GM10248 (cell line): Measurements from ENCODE around the gene SH3PXD2A.

Source experiments
- CTCF ChIA-PET: fragments of 300-600 bp; sonication (Branson Sonifier 250); formaldehyde crosslinking; extraction: SDS; loops from one replicate; lab custom pipeline; 2021; ENCODE audit warnings: antibody characterized with exemption; lab: Yijun Ruan, JAX
- POLR2A ChIA-PET: fragments of 350-650 bp; sonication (Branson Sonifier 250); formaldehyde crosslinking; extraction: SDS; loops from one replicate; lab custom pipeline; 2020; ENCODE audit warnings: antibody characterized with exemption; lab: Yijun Ruan, JAX
- DNase-seq: peaks from one replicate; pipeline ENCODE4 v3.0.0; 2012; ENCODE audit errors: extremely low spot score
- CTCF ChIP-seq: IDR thresholded peaks from 2 replicates; pipeline ENCODE4 v1.5.1; 2012; ENCODE audit warnings: mild to moderate bottlenecking, low read depth; ENCODE audit errors: extremely low read depth, missing control alignments, control extremely low read depth

SH3PXD2A gene

GRCh38 chr10:103752680-103753248, 102.6 kb downstream of the SH3PXD2A start:
- ChIA-PET POLR2A (no interaction called here), CTCF (interaction anchor here (0.8 to 7.2 kb wide), 7 partner anchors 11 to 142 kb away, joined by 3 to 29 read pairs (median 4); no protein-coding TSS in a partner anchor)
- peak; percentile 43 for TF ChIP-seq CTCF
- no peak for DNase-seq

DNA sequence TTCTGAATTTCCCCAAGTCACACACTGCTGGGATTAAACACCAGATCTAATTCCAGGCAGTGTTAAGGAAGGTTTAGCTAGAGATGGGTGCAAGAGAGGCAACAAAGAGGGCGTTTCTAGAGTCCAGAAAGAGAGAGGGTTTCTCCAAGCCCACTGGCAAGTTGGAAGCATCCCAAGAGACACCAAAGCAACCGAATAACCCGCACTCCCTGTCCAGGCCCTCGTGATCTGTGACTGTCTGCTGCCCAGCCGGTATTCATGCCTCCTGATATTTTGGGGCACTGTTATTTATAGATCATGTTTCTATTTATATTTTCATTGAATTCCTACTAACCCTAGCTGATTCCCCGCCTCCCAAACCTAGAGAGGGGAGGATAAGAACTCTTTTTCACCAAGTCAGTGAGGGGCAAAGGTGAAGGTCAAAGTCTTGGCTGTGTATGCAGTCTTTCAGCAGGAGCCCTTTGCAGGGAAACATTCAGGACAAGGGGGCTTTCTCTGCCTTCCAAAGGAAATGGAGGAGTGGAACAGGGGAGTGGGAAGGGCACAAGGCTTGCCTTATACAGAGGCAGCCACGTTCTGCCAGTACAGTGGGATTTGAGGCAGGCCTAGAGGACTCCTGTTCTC, 103.6 kb downstream of the SH3PXD2A start:
- POLR2A ChIA-PET = no interaction called here
- TF ChIP-seq CTCF = no peak
- no peak for DNase-seq
- CTCF ChIA-PET = interaction anchor here (0.6 to 7.2 kb wide), 9 partner anchors 10 to 107 kb away, joined by 3 to 29 read pairs (median 4); no protein-coding TSS in a partner anchor

DNA sequence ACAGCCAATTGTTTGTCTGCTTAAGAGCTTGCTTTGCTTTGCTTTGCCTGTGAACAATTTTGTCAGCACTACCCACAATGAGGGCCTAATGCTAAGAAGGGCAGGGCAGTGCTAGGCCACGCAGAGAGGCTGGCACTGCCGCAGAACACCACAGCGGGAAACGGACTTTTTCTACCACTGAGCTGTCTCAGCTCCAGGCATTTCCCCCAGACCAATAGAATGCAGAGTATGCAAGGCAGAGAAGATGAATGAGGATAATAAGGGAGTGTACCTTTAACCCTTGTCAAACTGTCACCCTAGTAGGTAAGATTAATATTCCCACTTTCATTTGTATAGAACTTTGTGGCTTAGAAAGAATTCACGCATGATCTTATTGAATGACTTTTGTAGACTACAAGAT, 104.5 kb downstream of the SH3PXD2A start:
- ChIA-PET CTCF (interaction anchor here (0.8 to 7.2 kb wide), 9 partner anchors 9 to 137 kb away, joined by 3 to 29 read pairs (median 4); no protein-coding TSS in a partner anchor), POLR2A (no interaction called here)
- no peak for TF ChIP-seq CTCF
- no peak for DNase-seq

- no peak for DNase-seq
- TF ChIP-seq CTCF = no peak
- CTCF ChIA-PET = interaction anchor here (1.1 to 2.7 kb wide), 6 partner anchors 10 to 51 kb away, joined by 3 to 8 read pairs (median 4); no protein-coding TSS in a partner anchor
- POLR2A ChIA-PET = no interaction called here
Measured at GRCh38 chr10:103749779-103750178, 105.6 kb downstream of the SH3PXD2A start.

DNA sequence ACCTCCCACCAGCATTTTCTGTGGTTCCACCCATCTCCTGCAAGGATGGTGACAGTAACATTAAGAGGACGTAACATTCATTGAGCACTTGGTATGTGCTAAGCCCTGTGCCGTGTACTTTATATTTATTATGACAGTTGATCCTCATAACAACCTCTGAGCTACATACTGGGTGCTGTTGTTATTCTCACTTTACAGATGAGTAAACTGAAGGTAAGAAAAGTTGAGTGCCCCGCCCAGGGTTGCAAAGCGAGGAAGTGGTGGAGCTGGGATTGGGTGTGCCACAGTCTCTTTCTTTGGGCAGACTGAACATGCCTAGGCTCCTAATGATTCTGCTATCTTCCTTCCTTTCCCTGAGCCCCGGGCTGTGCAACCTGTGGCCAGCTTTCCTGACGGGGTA, 107.4 kb downstream of the SH3PXD2A start:
- DNase-seq = no peak
- no peak for TF ChIP-seq CTCF
- ChIA-PET CTCF (interaction anchor here (1.2 kb wide), 1 partner anchor 101 kb away, joined by 3 read pairs; no protein-coding TSS in a partner anchor), POLR2A (no interaction called here)

GRCh38 chr10:103747193-103747865, 108.0 kb downstream of the SH3PXD2A start:
- no peak for TF ChIP-seq CTCF
- ChIA-PET POLR2A (no interaction called here), CTCF (interaction anchor here (1.2 to 1.3 kb wide), 2 partner anchors 34 to 101 kb away, joined by 3 to 5 read pairs; no protein-coding TSS in a partner anchor)
- no peak for DNase-seq
